Thyroid gland (tissue), 4 donors: ENCODE measurements around the gene VASP. TPM values are rescaled to one million over a fixed set of nuclear protein-coding genes. Genes with fewer than 3 reads are reported as not detected.

ENCODE experiments used
- DNase-seq, 2 donors: peaks; one replicate each; pipeline ENCODE4 v3.0.0-alpha.2; 2019
- H3K27ac ChIP-seq, 3 donors: fragments of 200-600 bp; sonication (generic); 1 replicate in 2 of 3; 2 replicates in 1 of 3; pipeline ENCODE4 v1.5.1; 2016 to 2019; ENCODE audit warnings: mild to moderate bottlenecking in 1 of 3, moderate library complexity in 1 of 3
- H3K27me3 ChIP-seq: fragments of 200-600 bp; sonication (generic); one replicate; pipeline ENCODE4 v1.5.1; 2019
- H3K36me3 ChIP-seq, 2 donors: fragments of 200-600 bp; sonication (generic); one replicate each; pipeline ENCODE4 v1.5.1; 2016 to 2019
- H3K4me1 ChIP-seq, 2 donors: fragments of 200-600 bp; sonication (generic); one replicate each; pipeline ENCODE4 v1.5.1; 2017 to 2019
- H3K4me3 ChIP-seq, 3 donors: fragments of 200-600 bp; sonication (generic); replicated peaks in 1 of 3; 1 replicate in 2 of 3; 2 replicates in 1 of 3; pipeline ENCODE4 v1.5.1; 2016; ENCODE audit warnings: mild to moderate bottlenecking in 1 of 3
- H3K9me3 ChIP-seq: fragments of 200-600 bp; sonication (generic); one replicate; pipeline ENCODE4 v1.5.1; 2017
- CTCF ChIP-seq, 6 experiments: fragments of 200-600 bp in 3 of 6; fragments of 450-650 bp in 3 of 6; sonication (generic) in 3 of 6; IDR thresholded peaks; one replicate each; pipeline ENCODE4 v1.5.1; 2016 to 2019; ENCODE audit warnings: antibody characterized with exemption in 6 of 6, mild to moderate bottlenecking in 2 of 6, inconsistent platforms in 1 of 6, moderate library complexity in 1 of 6
- POLR2A ChIP-seq, 2 donors: fragments of 450-650 bp; IDR thresholded peaks; one replicate each; pipeline ENCODE4 v1.6.1; 2017; ENCODE audit warnings: antibody characterized with exemption in 2 of 2, mild to moderate bottlenecking in 2 of 2, moderate library complexity in 1 of 2
- WGBS, 2 donors: methylation state at CpG; one replicate each; pipeline ENCODE4 v1.1.5; 2017; 5-methylcytosine and 5-hydroxymethylcytosine counted together
- intact Hi-C: fragments of 100-400 bp; cut with DNase I; formaldehyde crosslinking; loops from one replicate; pipeline ENCODE4 v1.15.1; 2023
- total RNA-seq, 4 donors: library from RNA; depleted of rRNA; stranded (reverse); fragments of >200 nt; gene quantifications; one replicate each; pipeline ENCODE4 v1.2.3, GENCODE V29; 2016

VASP gene
- total RNA-seq, 4 donors from 2014 or later: 34.3 to 50.8 (median 45.1) TPM

- H3K9me3 ChIP-seq: no peaks in the 10 kb centered on the region
- TF ChIP-seq CTCF (IDR thresholded peaks at IDR 0.05) (no peak), POLR2A (IDR thresholded peaks at IDR 0.05) (no peak)
- H3K4me1 ChIP-seq: peaks cover 15 to 31% of the 10 kb centered on the region in 2 donors
- H3K4me3 ChIP-seq: no peak overlapping the region
- H3K27ac ChIP-seq: no peak overlapping the region
- DNase-seq: no peak
- H3K27me3 ChIP-seq: peaks cover 10% of the 10 kb centered on the region
- H3K36me3 ChIP-seq: no peaks in the 10 kb centered on the region
- 78 to 90% methylated on average over 8 of the region's 8 CpGs for WGBS, 2 donors
- intact Hi-C loops: no loop called here
Observed at GRCh38 chr19:45500918-45501729, 6.2 kb upstream of the VASP start.

- 67 to 72% methylated on average over 2 of the region's 2 CpGs for WGBS, 2 donors
- no peaks in the 10 kb centered on the region for H3K36me3 ChIP-seq
- peaks cover 12 to 28% of the 10 kb centered on the region in 2 donors for H3K4me1 ChIP-seq
- H3K27ac ChIP-seq: no peak overlapping the region
- no peaks in the 10 kb centered on the region for H3K9me3 ChIP-seq
- no peak overlapping the region for H3K4me3 ChIP-seq
- no peak for TF ChIP-seq CTCF (IDR thresholded peaks at IDR 0.05)
- TF ChIP-seq POLR2A (IDR thresholded peaks at IDR 0.05): no peak
- intact Hi-C loops: no loop called here
- DNase-seq: no peak
- peaks cover 10% of the 10 kb centered on the region for H3K27me3 ChIP-seq
Observed at GRCh38 chr19:45501730-45502014, 5.6 kb upstream of the VASP start.

- no peak overlapping the region for H3K4me3 ChIP-seq
- 80 to 82% methylated on average over 5 of the region's 5 CpGs for WGBS, 2 donors
- H3K27ac ChIP-seq: no peak overlapping the region
- intact Hi-C loops: no loop called here
- H3K27me3 ChIP-seq: peaks cover 10% of the 10 kb centered on the region
- H3K36me3 ChIP-seq: no peaks in the 10 kb centered on the region
- no peak for DNase-seq
- TF ChIP-seq POLR2A (IDR thresholded peaks at IDR 0.05) (no peak), CTCF (IDR thresholded peaks at IDR 0.05) (no peak)
- peaks cover 11 to 26% of the 10 kb centered on the region in 2 donors for H3K4me1 ChIP-seq
- no peaks in the 10 kb centered on the region for H3K9me3 ChIP-seq
Observed at GRCh38 chr19:45502111-45502510, 5.2 kb upstream of the VASP start.

GRCh38 chr19:45503909-45504308 is 3.4 kb upstream of the VASP start:
- no peak overlapping the region for H3K27ac ChIP-seq
- DNase-seq: no peak
- H3K9me3 ChIP-seq: no peaks in the 10 kb centered on the region
- no peaks in the 10 kb centered on the region for H3K36me3 ChIP-seq
- TF ChIP-seq CTCF (IDR thresholded peaks at IDR 0.05): no peak
- TF ChIP-seq POLR2A (IDR thresholded peaks at IDR 0.05): no peak
- no peak overlapping the region for H3K4me3 ChIP-seq
- 87 to 91% methylated on average over 9 of the region's 9 CpGs for WGBS, 2 donors
- peaks cover 8% of the 10 kb centered on the region for H3K27me3 ChIP-seq
- intact Hi-C loops: no loop called here
- H3K4me1 ChIP-seq: peaks cover 9 to 12% of the 10 kb centered on the region in 2 donors

- no peak for TF ChIP-seq CTCF (IDR thresholded peaks at IDR 0.05)
- TF ChIP-seq POLR2A (IDR thresholded peaks at IDR 0.05): no peak
- intact Hi-C loops: no loop called here
- Histone ChIP-seq H3K36me3 (no peaks in the 10 kb centered on the region), H3K27ac (peak overlapping the region in 1 of 3 donors; percentile 75), H3K4me3 (no peak overlapping the region), H3K9me3 (no peaks in the 10 kb centered on the region), H3K27me3 (no peaks in the 10 kb centered on the region), H3K4me1 (peaks cover 11 to 15% of the 10 kb centered on the region in 2 donors)
- no peak for DNase-seq
- WGBS, 2 donors: 87 to 88% methylated on average over 8 of the region's 8 CpGs
Observed at GRCh38 chr19:45505151-45505995, 1.9 kb upstream of the VASP start.
